HG02588 (cell line): ENCODE results near the gene FOXL2.

Experiments used
- ATAC-seq: cut with Tn5 transposase; IDR thresholded peaks from one replicate; pipeline ENCODE4 v1.9.1; 2021; ENCODE audit warnings: mild to moderate bottlenecking, moderate library complexity; ENCODE audit not compliant: unreplicated experiment

The FOXL2 gene

GRCh38 chr3:138898708-138899107 lies 48.2 kb downstream of the FOXL2 start:
- no peak for ATAC-seq

GRCh38 chr3:138898301-138898700 lies 48.6 kb downstream of the FOXL2 start:
- no peak for ATAC-seq
